Epithelial cell of umbilical artery (primary cell): ENCODE data around the gene EFR3B. TPM values are rescaled to one million over a fixed set of nuclear protein-coding genes. Genes with fewer than 3 reads are reported as not detected.

Experiments used
- total RNA-seq: library from RNA; depleted of rRNA; stranded (reverse); fragments of >200 nt; gene quantifications from 2 replicates; pipeline ENCODE4 v1.2.3, GENCODE V29; 2014

Gene EFR3B
- total RNA-seq: 0.32 and 0.46 TPM in 2 replicates

DNA sequence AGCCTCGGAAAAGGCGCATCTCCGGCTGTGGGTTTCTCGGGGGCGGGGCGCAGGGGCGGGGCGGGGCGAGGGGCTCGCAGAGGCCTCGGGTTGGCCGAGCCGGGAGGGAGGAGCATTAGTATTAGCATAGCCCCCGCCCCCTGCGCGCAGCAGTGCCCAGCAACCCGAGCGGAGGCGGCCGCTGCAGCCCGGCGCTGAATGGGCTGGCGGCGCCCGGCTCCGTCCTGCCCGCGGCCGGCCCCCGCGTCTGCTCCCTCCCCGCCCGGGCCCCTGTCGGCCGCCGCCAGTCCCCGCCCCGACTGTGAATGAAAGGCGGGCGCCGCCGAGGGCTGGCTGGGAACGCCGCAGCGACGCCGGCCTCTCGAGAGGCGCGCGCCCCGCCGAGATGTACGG is at the start of gene EFR3B:
TSS of gene EFR3B (plus strand) at position 149 of the 393 bp plus-strand sequence. CDS start at position 386, 237 bp downstream.

DNA sequence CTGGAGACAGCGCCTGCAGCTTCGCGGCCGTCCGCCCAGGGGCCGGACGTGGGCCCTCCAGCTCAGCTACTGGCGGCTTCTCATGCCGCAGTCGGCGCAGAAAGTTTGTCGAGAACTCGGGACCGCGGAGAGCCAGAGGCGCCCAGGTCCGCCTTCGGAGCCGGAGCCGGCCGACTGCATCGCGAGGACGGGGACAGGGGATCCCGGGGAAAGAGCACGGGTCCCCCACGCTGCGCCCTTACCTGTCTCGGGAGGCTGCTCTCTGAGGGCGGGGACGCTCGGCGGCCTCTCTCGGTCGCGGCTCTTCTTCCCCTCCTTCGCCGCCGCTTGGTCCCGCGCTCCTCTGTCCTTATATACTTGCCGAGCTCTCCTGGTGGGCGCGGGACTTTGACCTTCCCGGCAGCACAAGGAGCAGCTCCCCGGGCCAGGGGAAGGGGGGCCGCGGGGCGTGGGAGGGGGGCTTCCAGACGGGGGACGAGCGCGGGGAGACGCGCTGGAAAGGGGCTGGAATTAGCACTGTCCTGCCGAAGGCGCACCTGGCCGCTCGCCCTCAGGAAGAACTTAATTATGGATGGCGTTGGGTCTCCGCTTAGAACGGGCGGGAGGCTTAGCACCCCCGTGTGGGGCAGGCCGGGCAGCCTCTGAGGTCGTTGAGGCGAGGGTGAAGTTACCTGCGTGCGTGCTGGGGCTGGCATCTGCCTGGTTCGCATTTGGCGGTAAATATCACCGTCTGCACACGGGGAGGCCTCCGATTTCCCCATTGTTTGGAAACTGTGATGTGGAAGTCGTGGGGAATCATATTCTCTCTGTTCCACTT is 126.6 kb downstream of the EFR3B start, which contains the start of gene POMC:
TSS of gene POMC (minus strand) at position 325 of the 817 bp plus-strand sequence. CDS start 3,808 bp downstream, outside the sequence.

Other genes starting within 250 kb of the EFR3B start
- gene PTRHD1, start 248.7 kb upstream of the EFR3B start, total RNA-seq: 13.2 and 38.7 TPM in 2 replicates
- 12.3 and 15.2 TPM in 2 replicates for gene CENPO, start 248.7 kb upstream of the EFR3B start, total RNA-seq
- 13.6 and 18.4 TPM in 2 replicates for gene ADCY3, start 121.8 kb upstream of the EFR3B start, total RNA-seq
- 0.97 and 3.3 TPM in 2 replicates for gene DNAJC27, start 70.1 kb upstream of the EFR3B start, total RNA-seq
- gene POMC, start 126.5 kb downstream of the EFR3B start, total RNA-seq: 1.3 and 3.5 TPM in 2 replicates